HTERT RPE-1 (cell line): Measurements from ENCODE around the gene OMG.
"Not testable (repeated sequence)": the region's sequence is repeated elsewhere in the genome, so short reads cannot be mapped to it uniquely, and the experiment has no call there.

ENCODE experiments used
- in situ Hi-C: fragments of 300-500 bp; cut with MboI; formaldehyde crosslinking; loops from 4 replicates; pipeline ENCODE4 v1.14.3; 2020; ENCODE audit warnings: low sequenced_read_pairs

The OMG gene

DNA sequence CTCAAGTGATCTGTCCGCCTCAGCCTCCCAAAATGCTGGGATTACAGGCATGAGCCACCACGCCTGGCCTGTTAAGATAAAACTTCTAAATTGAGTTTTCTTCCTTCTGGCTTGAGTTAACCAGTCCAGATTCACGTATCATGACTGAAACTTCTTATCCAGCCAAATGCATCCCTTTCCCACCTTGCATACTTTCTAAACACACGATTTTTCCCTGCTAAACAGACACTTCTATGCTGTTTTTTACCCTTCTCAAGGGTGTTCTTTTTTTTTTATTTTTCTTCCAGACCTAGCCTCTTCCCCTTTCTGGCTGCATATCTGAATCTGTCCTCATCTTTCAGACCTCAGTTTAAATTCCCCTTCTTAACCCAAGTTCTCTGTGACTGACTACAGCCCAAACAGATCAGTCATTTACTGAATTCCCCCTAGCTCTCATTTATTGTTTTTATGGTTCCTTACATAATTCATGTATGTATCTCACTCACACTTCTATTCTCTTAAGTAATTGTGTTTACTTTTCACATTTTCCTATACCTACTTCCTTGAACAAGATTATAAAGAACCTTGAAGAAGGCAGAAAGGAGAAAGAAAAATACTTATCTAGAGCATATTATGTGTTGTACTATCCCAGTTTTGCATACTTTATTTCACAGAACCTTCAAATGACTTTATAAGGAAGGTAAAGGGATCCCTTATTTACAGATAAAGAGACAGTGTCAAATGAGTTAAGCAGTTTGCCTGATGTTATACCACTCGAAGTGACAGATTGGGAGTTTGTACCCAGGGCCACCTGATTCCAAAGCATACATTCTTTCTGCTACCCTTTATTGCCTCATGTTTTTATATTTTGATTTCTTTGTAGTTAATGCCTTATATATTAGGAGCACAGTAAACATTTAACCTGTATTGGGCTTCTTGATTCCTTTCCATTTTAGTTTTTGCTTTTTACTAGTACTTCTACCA, 11.6 kb upstream of the OMG start:
- in situ Hi-C loops: no loop called here

DNA sequence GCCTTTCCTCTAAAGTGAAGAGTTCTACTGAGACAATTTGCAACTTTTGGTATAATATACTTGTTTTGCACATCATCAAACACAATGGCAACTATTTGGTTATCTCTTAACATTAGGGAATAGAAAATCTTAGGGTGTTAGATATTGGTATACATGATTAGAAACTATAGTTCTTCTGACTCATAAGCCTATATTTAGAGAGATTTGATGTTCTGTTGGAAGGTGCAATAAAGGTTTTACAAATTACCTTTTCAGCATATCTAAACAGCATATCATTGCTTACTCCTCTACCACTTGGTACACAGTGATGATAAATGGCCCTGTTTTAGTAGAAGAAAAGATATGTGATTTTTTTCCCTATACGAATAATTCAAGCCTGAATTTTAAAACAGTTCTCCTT, 10.6 kb upstream of the OMG start:
- in situ Hi-C loops: no loop called here

GRCh38 chr17:31299624-31300023, 2.6 kb upstream of the OMG start:
- in situ Hi-C loops: no loop called here

- in situ Hi-C loops: no loop called here
Measured at GRCh38 chr17:31296142-31296541, 897 bp downstream of the OMG start.

GRCh38 chr17:31295489-31295871, 1.6 kb downstream of the OMG start:
- in situ Hi-C loops: no loop called here

- in situ Hi-C loops: no loop called here
Measured at GRCh38 chr17:31294820-31295488, 2.1 kb downstream of the OMG start.

DNA sequence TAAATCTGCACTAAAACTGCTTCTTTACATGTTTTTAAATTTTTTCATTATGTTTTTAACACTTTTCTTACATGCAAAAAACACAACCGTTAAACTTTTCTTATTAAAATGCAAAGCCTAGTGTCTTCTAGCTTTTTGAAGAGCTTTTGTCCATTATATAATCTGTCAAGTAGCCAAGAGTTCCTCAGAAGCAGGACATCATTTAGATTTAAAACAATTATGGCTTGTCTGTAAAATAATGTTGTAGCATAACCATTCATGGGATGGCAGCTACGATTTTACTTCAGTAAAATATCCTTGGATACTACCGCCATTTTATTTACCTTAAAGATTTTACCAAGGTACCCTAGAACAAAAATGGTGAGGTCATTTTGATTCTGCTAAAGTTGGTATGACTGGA, 2.8 kb downstream of the OMG start:
- in situ Hi-C loops: no loop called here

GRCh38 chr17:31293581-31293980, 3.5 kb downstream of the OMG start:
- in situ Hi-C loops: no loop called here

DNA sequence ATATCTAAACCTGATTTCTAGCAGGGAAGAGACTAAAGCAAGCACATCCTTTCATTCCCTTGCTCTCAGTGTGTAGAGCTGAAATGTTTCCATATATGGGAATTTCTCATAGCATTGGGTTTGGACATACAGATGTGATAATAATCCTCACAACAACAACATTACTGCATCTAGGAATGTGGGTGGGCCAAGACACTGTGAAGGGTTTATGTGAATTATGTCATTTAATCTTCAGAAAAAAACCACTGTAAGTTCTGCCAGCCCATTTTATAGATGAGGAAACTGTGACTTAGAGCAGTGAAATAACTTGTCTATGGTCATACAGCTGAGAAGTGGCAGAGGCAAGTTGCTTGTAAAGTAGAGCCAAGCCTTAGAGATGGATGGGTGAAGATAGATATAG, 5.2 kb downstream of the OMG start:
- in situ Hi-C loops: no loop called here

- in situ Hi-C loops: no loop called here
Measured at GRCh38 chr17:31289790-31290189, 7.2 kb downstream of the OMG start.

DNA sequence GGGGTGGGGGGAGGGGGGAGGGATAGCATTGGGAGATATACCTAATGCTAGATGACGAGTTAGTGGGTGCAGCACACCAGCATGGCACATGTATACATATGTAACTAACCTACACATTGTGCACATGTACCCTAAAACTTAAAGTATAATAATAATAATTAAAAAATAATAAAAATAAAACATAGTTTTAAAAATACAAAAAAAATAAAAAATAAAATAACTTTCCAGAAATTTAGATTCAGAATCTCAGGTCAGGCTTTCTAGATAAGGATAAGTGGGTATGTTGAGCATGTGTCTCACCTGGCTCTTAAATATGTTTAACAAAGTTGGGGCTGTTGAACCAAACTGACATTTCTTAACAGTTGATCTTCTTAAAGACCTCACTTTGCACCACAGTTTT, 9.1 kb downstream of the OMG start:
- in situ Hi-C loops: not testable (repeated sequence)

DNA sequence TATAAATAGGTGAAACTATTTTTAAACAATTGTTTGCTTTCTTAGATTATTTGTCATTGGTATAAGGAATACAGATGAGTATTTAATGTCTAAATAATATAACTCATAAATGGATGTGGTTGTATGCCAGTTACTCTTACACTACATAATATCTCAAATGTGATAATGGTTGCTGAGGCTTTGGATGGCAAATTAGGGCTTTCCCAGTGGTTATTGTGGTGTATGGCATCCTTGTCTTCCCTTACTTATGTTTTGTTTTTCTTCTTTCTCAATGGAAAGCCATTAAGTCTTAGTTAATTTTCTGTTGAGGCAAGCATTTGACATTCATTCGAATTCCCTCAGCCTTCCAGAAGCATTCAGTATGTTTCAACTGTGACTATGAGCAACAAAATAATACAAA, 10.5 kb downstream of the OMG start:
- in situ Hi-C loops: no loop called here

GRCh38 chr17:31283841-31284240, 13.2 kb downstream of the OMG start:
- in situ Hi-C loops: no loop called here

- in situ Hi-C loops: no loop called here
Measured at GRCh38 chr17:31281061-31281460, 16.0 kb downstream of the OMG start.

DNA sequence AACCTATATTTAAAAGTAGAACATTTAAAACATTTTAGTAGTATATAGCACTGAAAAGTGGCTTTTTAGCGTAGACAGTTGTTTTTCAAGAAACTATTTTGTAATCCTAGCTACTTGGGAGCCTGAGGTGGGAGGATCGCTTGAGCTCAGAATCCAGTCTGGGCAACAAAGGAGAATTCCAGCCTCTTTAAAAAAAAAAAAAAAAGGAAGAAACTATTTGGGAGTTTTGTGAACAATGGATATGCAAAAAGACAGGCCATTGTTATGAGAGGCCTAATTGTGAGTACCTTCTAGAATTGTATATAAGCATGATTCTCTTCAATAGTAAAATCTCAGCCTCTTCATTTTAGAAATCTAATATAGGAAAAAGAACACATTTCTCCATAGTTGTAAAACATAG, 17.6 kb downstream of the OMG start:
- in situ Hi-C loops: no loop called here

GRCh38 chr17:31275116-31275515, 21.9 kb downstream of the OMG start:
- in situ Hi-C loops: no loop called here

- in situ Hi-C loops: no loop called here
Measured at GRCh38 chr17:31274252-31274651, 22.8 kb downstream of the OMG start.

DNA sequence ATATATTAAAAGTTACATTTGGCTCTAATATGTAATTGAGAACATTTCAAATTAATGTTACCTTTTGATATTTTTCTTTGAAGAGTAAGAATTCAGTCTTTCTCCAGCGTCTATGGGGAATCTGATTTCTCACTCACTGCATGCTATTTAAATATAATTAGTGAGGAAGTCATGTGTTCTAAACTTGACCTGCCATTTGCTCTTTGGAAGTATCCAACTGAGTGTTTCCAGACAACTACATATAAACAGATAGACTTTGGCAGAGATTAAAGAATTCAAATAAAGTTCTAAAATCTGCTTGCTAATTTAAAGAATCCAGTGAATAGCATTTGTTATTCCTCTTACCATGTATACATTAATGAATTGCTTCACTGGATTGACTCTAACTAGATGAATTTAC, 23.5 kb downstream of the OMG start:
- in situ Hi-C loops: no loop called here

GRCh38 chr17:31272803-31273202, 24.2 kb downstream of the OMG start:
- in situ Hi-C loops: no loop called here

DNA sequence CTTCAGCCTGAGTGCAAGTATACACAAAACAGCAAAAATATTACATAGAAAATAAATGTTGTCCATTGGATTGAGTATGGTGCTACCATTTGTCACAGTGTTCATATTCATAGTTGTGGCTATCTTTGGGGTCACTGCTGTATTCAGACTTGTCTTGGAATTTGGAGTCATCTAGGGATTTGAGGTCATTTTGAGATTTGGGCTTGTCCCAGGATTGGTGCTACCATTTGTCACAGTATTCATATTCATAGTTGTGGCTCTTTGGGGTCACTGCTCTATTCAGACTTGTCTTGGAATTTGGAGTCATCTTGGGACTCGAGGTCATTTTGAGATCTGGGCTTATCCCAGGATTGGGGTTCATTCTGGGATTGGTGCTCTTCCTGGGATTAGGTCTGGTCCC, 24.8 kb downstream of the OMG start:
- in situ Hi-C loops: no loop called here

DNA sequence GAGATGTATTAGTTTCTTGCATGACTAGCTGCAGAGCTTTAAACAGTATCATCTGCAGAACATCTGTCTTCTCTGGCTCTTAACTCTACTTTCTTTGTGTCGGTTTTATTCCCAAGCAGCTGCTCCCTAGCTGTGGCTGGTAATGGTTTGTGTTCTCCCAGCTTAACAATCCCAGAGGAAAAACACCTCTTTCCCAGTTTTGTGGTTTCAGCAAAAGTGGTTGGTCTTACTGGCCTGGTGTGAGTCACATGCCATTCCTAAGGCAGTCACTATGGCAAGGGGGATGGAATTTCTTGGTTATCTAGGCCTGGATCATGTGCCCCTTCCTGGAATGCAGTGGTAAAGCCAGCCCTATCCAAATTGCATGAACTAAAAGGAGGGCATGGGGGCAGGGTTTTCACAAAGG, 27.5 kb downstream of the OMG start:
- in situ Hi-C loops: no loop called here

GRCh38 chr17:31269036-31269577, 27.9 kb downstream of the OMG start:
- in situ Hi-C loops: no loop called here
